Thyroid gland (tissue), 4 donors: ENCODE results near the gene HSPA1L. TPM values are rescaled to one million over a fixed set of nuclear protein-coding genes. Genes with fewer than 3 reads are reported as not detected.

Experiments used
- DNase-seq, 2 donors: peaks; one replicate each; pipeline ENCODE4 v3.0.0-alpha.2; 2019
- H3K27ac ChIP-seq, 3 donors: fragments of 200-600 bp; sonication (generic); 1 replicate in 2 of 3; 2 replicates in 1 of 3; pipeline ENCODE4 v1.5.1; 2016 to 2019; ENCODE audit warnings: mild to moderate bottlenecking in 1 of 3, moderate library complexity in 1 of 3
- H3K27me3 ChIP-seq: fragments of 200-600 bp; sonication (generic); one replicate; pipeline ENCODE4 v1.5.1; 2019
- H3K36me3 ChIP-seq, 2 donors: fragments of 200-600 bp; sonication (generic); one replicate each; pipeline ENCODE4 v1.5.1; 2016 to 2019
- H3K4me1 ChIP-seq, 2 donors: fragments of 200-600 bp; sonication (generic); one replicate each; pipeline ENCODE4 v1.5.1; 2017 to 2019
- H3K4me3 ChIP-seq, 3 donors: fragments of 200-600 bp; sonication (generic); replicated peaks in 1 of 3; 1 replicate in 2 of 3; 2 replicates in 1 of 3; pipeline ENCODE4 v1.5.1; 2016; ENCODE audit warnings: mild to moderate bottlenecking in 1 of 3
- H3K9me3 ChIP-seq: fragments of 200-600 bp; sonication (generic); one replicate; pipeline ENCODE4 v1.5.1; 2017
- CTCF ChIP-seq, 6 experiments: fragments of 200-600 bp in 3 of 6; fragments of 450-650 bp in 3 of 6; sonication (generic) in 3 of 6; IDR thresholded peaks; one replicate each; pipeline ENCODE4 v1.5.1; 2016 to 2019; ENCODE audit warnings: antibody characterized with exemption in 6 of 6, mild to moderate bottlenecking in 2 of 6, inconsistent platforms in 1 of 6, moderate library complexity in 1 of 6
- POLR2A ChIP-seq, 2 donors: fragments of 450-650 bp; IDR thresholded peaks; one replicate each; pipeline ENCODE4 v1.6.1; 2017; ENCODE audit warnings: antibody characterized with exemption in 2 of 2, mild to moderate bottlenecking in 2 of 2, moderate library complexity in 1 of 2
- WGBS, 2 donors: methylation state at CpG; one replicate each; pipeline ENCODE4 v1.1.5; 2017; 5-methylcytosine and 5-hydroxymethylcytosine counted together
- intact Hi-C: fragments of 100-400 bp; cut with DNase I; formaldehyde crosslinking; loops from one replicate; pipeline ENCODE4 v1.15.1; 2023
- total RNA-seq, 4 donors: library from RNA; depleted of rRNA; stranded (reverse); fragments of >200 nt; gene quantifications; one replicate each; pipeline ENCODE4 v1.2.3, GENCODE V29; 2016

HSPA1L gene
- total RNA-seq, 4 donors from 2014 or later: 3.5 to 4.1 (median 3.9) TPM

- no peaks in the 10 kb centered on the region for H3K36me3 ChIP-seq
- WGBS, 2 donors: 90 to 92% methylated on average over 18 of the region's 18 CpGs
- H3K27ac ChIP-seq: no peak overlapping the region
- no peak for DNase-seq
- no peaks in the 10 kb centered on the region for H3K9me3 ChIP-seq
- no peaks in the 10 kb centered on the region for H3K27me3 ChIP-seq
- no peaks in the 10 kb centered on the region for H3K4me1 ChIP-seq
- no peak overlapping the region for H3K4me3 ChIP-seq
- TF ChIP-seq CTCF (IDR thresholded peaks at IDR 0.05) (no peak), POLR2A (IDR thresholded peaks at IDR 0.05) (no peak)
- intact Hi-C loops: no loop called here
These were observed 46.5 kb downstream of the HSPA1L start for GRCh38 chr6:31768363-31769257.

- Histone ChIP-seq H3K4me1 (no peaks in the 10 kb centered on the region), H3K4me3 (no peak overlapping the region), H3K36me3 (no peaks in the 10 kb centered on the region), H3K27me3 (no peaks in the 10 kb centered on the region), H3K27ac (no peak overlapping the region), H3K9me3 (no peaks in the 10 kb centered on the region)
- WGBS, 2 donors: 70 to 85% methylated on average over 3 to 6 of the region's 6 CpGs
- DNase-seq: no peak
- TF ChIP-seq CTCF (IDR thresholded peaks at IDR 0.05) (no peak), POLR2A (IDR thresholded peaks at IDR 0.05) (no peak)
- intact Hi-C loops: no loop called here
These were observed 47.9 kb downstream of the HSPA1L start for GRCh38 chr6:31767096-31767645.

- no peaks in the 10 kb centered on the region for H3K4me1 ChIP-seq
- H3K27me3 ChIP-seq: no peaks in the 10 kb centered on the region
- no peak overlapping the region for H3K27ac ChIP-seq
- no peaks in the 10 kb centered on the region for H3K9me3 ChIP-seq
- peak overlapping the region in 1 of 3 donors; percentile 4 for H3K4me3 ChIP-seq
- peak; percentile 18 to 38 for DNase-seq
- intact Hi-C loops: no loop called here
- TF ChIP-seq CTCF (IDR thresholded peaks at IDR 0.05) (no peak), POLR2A (IDR thresholded peaks at IDR 0.05) (peak in 1 of 2 donors; percentile 5)
- H3K36me3 ChIP-seq: no peaks in the 10 kb centered on the region
- WGBS, 2 donors: 32 to 57% methylated on average over 24 to 28 of the region's 42 CpGs
These were observed 48.9 kb downstream of the HSPA1L start for GRCh38 chr6:31765910-31766794.

- Histone ChIP-seq H3K4me1 (no peaks in the 10 kb centered on the region), H3K27me3 (no peaks in the 10 kb centered on the region), H3K36me3 (no peaks in the 10 kb centered on the region), H3K9me3 (no peaks in the 10 kb centered on the region), H3K4me3 (no peak overlapping the region), H3K27ac (no peak overlapping the region)
- no peak for TF ChIP-seq POLR2A (IDR thresholded peaks at IDR 0.05)
- intact Hi-C loops: no loop called here
- DNase-seq: no peak
- WGBS, 2 donors: 80 to 83% methylated on average over 9 of the region's 9 CpGs
These were observed 49.5 kb downstream of the HSPA1L start for GRCh38 chr6:31765559-31765909.

GRCh38 chr6:31764198-31764597 is 50.9 kb downstream of the HSPA1L start:
- no peaks in the 10 kb centered on the region for H3K9me3 ChIP-seq
- intact Hi-C loops: no loop called here
- DNase-seq: no peak
- no peaks in the 10 kb centered on the region for H3K27me3 ChIP-seq
- no peak overlapping the region for H3K4me3 ChIP-seq
- 89 to 91% methylated on average over 4 of the region's 4 CpGs for WGBS, 2 donors
- no peaks in the 10 kb centered on the region for H3K4me1 ChIP-seq
- no peak overlapping the region for H3K27ac ChIP-seq
- no peak for TF ChIP-seq POLR2A (IDR thresholded peaks at IDR 0.05)
- TF ChIP-seq CTCF (IDR thresholded peaks at IDR 0.05): no peak
- no peaks in the 10 kb centered on the region for H3K36me3 ChIP-seq
